ENCODE measurements around the gene CNKSR3. TPM values are rescaled to one million over a fixed set of nuclear protein-coding genes. Genes with fewer than 3 reads are reported as not detected.
"Not testable (repeated sequence)": the region's sequence is repeated elsewhere in the genome, so short reads cannot be mapped to it uniquely, and the experiment has no call there.

Gene CNKSR3
- total RNA-seq, 1 experiment from 2014 or later, result 3.9 TPM

- Mint-ChIP-seq H3K4me1 (ENCODE audit: insufficient read depth, unreplicated experiment) (no peaks in the 10 kb centered on the region), H3K4me3 (ENCODE audit: unreplicated experiment) (no peak overlapping the region), H3K27ac (ENCODE audit: low read depth, unreplicated experiment) (no peak overlapping the region), H3K9me3 (ENCODE audit: unreplicated experiment) (no peaks in the 10 kb centered on the region), H3K36me3 (ENCODE audit: insufficient read depth, unreplicated experiment) (no peaks in the 10 kb centered on the region), H3K27me3 (ENCODE audit: insufficient read depth, unreplicated experiment) (no peaks in the 10 kb centered on the region)
- intact Hi-C loops (cut with micrococcal nuclease), result no loop called here
- ChIA-PET POLR2A (no interaction called here), CTCF (interaction anchor here (0.6 kb wide), 1 partner anchor 60 kb away, joined by 3 read pairs; no protein-coding TSS in a partner anchor)
- no peak for TF ChIP-seq CTCF (IDR thresholded peaks at IDR 0.05; ENCODE audit: unreplicated experiment)
- DNase-seq (ENCODE audit: unreplicated experiment), result no peak
- BruUV-seq (replicated peaks), result no TSS peak
These were observed 7.9 kb upstream of the CNKSR3 start for GRCh38 chr6:154518396-154518795.

GRCh38 chr6:154516276-154516675, 5.8 kb upstream of the CNKSR3 start:
- DNase-seq (ENCODE audit: unreplicated experiment), result no peak
- ChIA-PET CTCF (no interaction called here), POLR2A (no interaction called here)
- no peaks in the 10 kb centered on the region for H3K27me3 Mint-ChIP-seq (ENCODE audit: insufficient read depth, unreplicated experiment)
- intact Hi-C loops (cut with micrococcal nuclease), result no loop called here
- H3K36me3 Mint-ChIP-seq (ENCODE audit: insufficient read depth, unreplicated experiment), result no peaks in the 10 kb centered on the region
- H3K27ac Mint-ChIP-seq (ENCODE audit: low read depth, unreplicated experiment), result no peak overlapping the region
- peaks cover 6% of the 10 kb centered on the region for H3K4me1 Mint-ChIP-seq (ENCODE audit: insufficient read depth, unreplicated experiment)
- BruUV-seq (replicated peaks), result no TSS peak
- no peak for TF ChIP-seq CTCF (IDR thresholded peaks at IDR 0.05; ENCODE audit: unreplicated experiment)
- H3K9me3 Mint-ChIP-seq (ENCODE audit: unreplicated experiment), result no peaks in the 10 kb centered on the region
- H3K4me3 Mint-ChIP-seq (ENCODE audit: unreplicated experiment), result no peak overlapping the region

GRCh38 chr6:154515826-154516225, 5.3 kb upstream of the CNKSR3 start:
- POLR2A ChIA-PET, result no interaction called here

GRCh38 chr6:154515076-154515475, 4.6 kb upstream of the CNKSR3 start:
- H3K27ac Mint-ChIP-seq (ENCODE audit: low read depth, unreplicated experiment); H3K9me3 Mint-ChIP-seq (ENCODE audit: unreplicated experiment); H3K27me3 Mint-ChIP-seq (ENCODE audit: insufficient read depth, unreplicated experiment); intact Hi-C loops (cut with micrococcal nuclease); H3K36me3 Mint-ChIP-seq (ENCODE audit: insufficient read depth, unreplicated experiment); POLR2A ChIA-PET; H3K4me3 Mint-ChIP-seq (ENCODE audit: unreplicated experiment); H3K4me1 Mint-ChIP-seq (ENCODE audit: insufficient read depth, unreplicated experiment); BruUV-seq (replicated peaks); DNase-seq (ENCODE audit: unreplicated experiment): not testable (repeated sequence)
- CTCF ChIA-PET, result interaction anchor here (0.7 to 1.3 kb wide), 3 partner anchors 15 to 160 kb away, joined by 3 read pairs; no protein-coding TSS in a partner anchor

More at GRCh38 chr6:154515826-154516225, 5.3 kb upstream of the CNKSR3 start:
- CTCF ChIA-PET, result interaction anchor here (0.8 to 1.3 kb wide), 2 partner anchors 16 to 159 kb away, joined by 3 read pairs; no protein-coding TSS in a partner anchor
- Mint-ChIP-seq H3K9me3 (ENCODE audit: unreplicated experiment) (no peaks in the 10 kb centered on the region), H3K4me1 (ENCODE audit: insufficient read depth, unreplicated experiment) (peaks cover 6% of the 10 kb centered on the region), H3K4me3 (ENCODE audit: unreplicated experiment) (no peak overlapping the region), H3K36me3 (ENCODE audit: insufficient read depth, unreplicated experiment) (no peaks in the 10 kb centered on the region), H3K27me3 (ENCODE audit: insufficient read depth, unreplicated experiment) (no peaks in the 10 kb centered on the region), H3K27ac (ENCODE audit: low read depth, unreplicated experiment) (no peak overlapping the region)
- intact Hi-C loops (cut with micrococcal nuclease), result no loop called here
- no TSS peak for BruUV-seq (replicated peaks)
- TF ChIP-seq CTCF (IDR thresholded peaks at IDR 0.05; ENCODE audit: unreplicated experiment), result no peak
- no peak for DNase-seq (ENCODE audit: unreplicated experiment)

- DNase-seq (ENCODE audit: unreplicated experiment), result no peak
- Mint-ChIP-seq H3K36me3 (ENCODE audit: insufficient read depth, unreplicated experiment) (no peaks in the 10 kb centered on the region), H3K4me1 (ENCODE audit: insufficient read depth, unreplicated experiment) (peaks cover 6% of the 10 kb centered on the region), H3K4me3 (ENCODE audit: unreplicated experiment) (no peak overlapping the region), H3K27ac (ENCODE audit: low read depth, unreplicated experiment) (no peak overlapping the region), H3K9me3 (ENCODE audit: unreplicated experiment) (no peaks in the 10 kb centered on the region), H3K27me3 (ENCODE audit: insufficient read depth, unreplicated experiment) (no peaks in the 10 kb centered on the region)
- intact Hi-C loops (cut with micrococcal nuclease), result loop anchor here (5.0 kb wide), 1 partner anchor 103 kb away; no protein-coding TSS in a partner anchor
- no peak for TF ChIP-seq CTCF (IDR thresholded peaks at IDR 0.05; ENCODE audit: unreplicated experiment)
- no TSS peak for BruUV-seq (replicated peaks)
- CTCF ChIA-PET, result interaction anchor here (0.7 to 1.3 kb wide), 2 partner anchors 130 to 161 kb away, joined by 3 read pairs; no protein-coding TSS in a partner anchor
- POLR2A ChIA-PET, result interaction anchor here (0.7 to 1.6 kb wide), 2 partner anchors 9 to 1122 kb away, joined by 3 read pairs; no protein-coding TSS in a partner anchor
These were observed 4.0 kb upstream of the CNKSR3 start for GRCh38 chr6:154514481-154514880.

All from MCF 10A (cell line).